ENCODE measurements around the gene CAPNS1.

Gene CAPNS1

DNA sequence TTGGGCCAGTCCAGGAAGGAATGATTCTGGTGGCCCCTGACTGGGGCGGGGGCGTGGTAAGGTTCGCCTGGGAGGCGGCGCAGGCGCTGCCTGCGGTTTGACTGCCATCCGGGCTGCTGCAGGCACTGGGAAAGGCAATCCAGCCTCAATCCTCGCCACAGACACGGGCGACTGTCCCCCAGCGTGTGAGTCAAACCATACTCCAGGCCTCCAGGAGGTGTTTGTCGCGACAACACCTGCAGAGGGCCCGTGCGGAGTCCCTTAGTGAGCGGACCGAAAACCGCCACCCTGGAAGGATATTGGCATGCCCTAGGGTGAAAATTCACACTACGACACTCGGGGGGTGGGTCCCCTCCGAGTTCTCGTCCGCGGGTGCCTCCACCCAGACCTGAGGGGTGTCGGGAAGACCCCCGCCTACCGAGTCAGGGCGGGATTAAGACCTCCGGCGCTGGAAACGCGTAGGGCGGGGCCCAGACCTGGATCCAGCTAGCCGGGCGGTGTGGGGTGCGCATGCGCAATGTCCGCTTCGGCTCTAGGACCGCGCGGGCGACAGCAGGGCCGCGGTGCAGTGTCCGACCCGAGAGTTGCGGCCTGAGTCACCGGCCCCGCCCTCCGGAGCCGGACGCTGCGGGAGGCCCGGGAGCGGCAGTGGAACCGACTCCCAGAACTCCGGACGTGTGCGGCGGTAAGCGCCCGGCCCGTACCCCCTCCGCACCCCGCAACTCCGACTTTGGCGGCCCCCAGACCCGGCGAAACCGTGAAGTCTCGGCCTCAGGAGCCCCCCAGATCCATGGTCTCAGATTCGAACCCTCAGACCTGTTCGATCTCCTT, at the start of gene CAPNS1:
Gene CAPNS1 (plus strand): TSS at position 594 of the 831 bp plus-strand sequence. CDS start 946 bp downstream, outside the sequence.
- peak; percentile 86 for DNase-seq (ENCODE audit: low read depth)

DNA sequence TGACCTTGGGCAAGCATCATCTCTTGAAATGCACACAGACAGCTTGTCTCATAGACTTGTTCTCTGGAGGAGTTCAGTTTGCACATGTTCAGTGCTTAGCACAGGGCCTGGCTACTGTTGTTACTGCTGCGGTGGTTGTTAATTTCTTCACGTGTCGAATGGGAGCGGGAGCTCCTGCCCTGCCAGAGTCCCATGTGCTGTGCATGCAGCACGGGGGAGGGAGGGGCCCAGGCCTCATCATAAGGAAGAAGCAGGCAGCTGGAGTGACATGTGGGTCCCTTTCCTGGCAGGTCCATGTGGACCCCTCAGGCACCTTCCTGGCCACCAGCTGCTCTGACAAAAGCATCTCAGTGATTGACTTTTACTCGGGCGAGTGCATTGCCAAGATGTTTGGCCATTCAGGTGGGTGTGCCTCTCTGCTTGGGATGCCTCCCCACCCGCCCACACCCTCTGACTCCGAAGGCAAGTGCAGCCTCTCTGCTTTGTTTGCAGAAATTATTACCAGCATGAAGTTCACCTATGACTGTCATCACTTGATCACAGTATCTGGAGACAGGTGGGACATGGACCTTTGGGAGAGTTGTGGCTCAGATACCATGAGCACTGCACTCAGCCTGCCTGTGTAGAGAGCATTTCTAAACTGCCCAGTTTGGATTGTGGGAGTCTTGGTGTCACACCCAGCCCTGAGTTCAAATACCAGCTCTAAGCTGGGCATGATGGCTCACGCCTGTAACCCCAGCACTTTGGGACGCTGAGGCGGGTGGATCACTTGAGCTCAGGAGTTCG, 48.8 kb upstream of the CAPNS1 start:
- DNase-seq (ENCODE audit: low read depth): no peak

DNA sequence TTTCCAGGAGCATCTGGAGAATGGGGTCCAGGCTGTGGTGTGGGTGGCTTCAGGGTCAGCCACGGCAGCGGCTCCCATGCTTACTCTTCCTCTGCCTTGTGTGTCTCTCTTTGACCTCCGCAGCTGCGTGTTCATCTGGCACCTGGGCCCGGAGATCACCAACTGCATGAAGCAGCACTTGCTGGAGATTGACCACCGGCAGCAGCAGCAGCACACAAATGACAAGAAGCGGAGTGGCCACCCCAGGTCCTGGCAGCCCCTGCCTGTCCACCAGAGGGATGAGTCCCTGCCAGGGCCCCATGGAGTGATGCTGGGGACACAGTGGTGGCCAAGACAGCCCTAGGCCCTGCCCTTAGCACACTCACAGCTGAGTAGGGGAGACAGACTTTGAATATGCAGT, 47.3 kb upstream of the CAPNS1 start:
- no peak for DNase-seq (ENCODE audit: low read depth)

DNA sequence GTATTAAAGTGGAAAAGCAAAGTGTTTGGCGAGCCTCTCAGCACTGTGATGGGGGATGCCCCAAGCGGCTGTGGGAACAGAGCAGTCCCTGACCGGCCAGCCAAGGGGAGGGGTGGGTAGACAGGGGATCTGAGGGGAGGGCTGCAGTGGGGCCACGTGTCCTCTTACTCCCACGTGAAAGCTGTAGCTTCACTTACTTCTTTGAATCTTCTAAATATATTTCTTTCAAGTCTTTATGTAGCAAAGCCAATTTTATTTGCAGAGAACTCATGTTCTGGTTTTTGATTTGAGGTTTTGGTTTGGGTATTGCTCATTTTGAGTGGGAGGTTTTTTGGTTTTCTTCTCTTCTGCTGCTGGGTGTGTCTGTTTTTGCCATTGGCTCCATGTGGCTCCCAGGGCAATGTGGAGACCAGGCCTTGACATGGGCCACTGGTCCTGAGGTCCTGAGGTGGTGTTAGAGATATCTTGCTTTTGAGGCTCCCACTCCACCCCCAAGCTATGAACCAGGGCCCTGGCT, 46.7 kb upstream of the CAPNS1 start:
- no peak for DNase-seq (ENCODE audit: low read depth)

DNA sequence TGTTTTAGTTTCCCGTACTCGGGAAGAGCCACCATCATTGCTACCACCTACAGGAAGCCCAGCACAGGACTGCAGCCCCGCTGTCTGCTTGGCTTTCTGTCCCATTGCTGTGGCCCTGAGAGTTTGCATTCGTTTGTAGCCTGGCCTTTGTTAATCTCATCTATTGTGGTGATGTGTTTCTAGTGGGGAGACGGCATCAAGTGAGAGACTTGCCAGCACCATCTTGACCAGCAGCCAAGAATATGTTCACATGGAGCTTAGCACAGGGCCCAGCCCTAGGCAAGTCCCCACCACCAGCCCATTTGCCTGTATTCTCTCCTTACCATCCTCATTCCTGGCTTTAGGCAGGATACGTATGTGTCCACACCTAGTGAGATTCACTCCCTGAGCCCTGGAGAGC, 46.2 kb upstream of the CAPNS1 start:
- no peak for DNase-seq (ENCODE audit: low read depth)

DNA sequence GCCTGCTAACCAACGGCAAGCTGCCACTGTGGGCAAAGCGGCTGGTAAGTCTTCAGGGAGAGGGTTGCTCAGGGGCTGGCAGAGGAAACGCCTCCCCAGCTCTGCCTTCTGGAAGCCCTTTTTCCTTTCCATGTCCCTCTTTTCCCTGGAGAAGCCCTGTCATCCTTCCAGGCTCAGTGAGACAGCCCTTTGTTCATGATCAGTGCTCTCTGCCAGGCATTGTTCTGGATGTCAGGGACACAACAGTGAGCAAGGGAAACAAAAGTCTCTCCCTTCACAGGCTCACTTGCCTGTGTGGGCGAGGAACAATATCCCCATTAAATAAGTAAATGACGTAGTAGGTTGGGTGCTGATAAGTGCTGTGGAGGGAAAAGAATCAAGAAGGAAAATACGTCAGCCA, 42.8 kb upstream of the CAPNS1 start:
- no peak for DNase-seq (ENCODE audit: low read depth)

DNA sequence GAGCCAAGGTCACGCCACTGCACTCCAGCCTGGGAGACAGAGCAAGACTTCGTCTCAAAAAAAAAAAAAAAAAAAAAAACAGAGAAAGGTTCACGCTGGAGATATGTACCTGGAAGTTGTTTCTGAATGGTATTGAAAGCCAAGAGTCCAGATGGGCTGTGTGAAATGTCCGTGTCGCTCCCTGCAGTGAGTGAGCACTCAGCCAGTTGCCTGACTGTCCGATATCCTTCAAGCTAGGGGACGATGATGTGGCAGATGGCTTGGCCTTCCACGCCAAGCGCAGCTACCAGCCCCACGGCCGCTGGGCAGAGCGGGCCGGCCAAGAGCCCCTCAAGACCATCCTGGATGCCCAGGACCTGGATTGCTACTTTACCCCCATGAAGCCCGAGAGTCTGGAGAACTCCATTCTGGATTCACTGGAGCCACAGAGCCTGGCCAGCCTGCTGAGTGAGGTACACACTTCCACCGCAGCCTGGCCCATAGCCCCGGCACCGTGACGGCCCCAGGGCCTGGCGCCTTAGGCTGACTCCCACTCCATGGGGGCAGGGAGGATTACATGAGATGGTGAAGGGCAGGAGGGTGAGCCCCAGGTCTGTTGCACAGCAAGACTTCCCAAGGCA, 40.6 kb upstream of the CAPNS1 start:
- no peak for DNase-seq (ENCODE audit: low read depth)

DNA sequence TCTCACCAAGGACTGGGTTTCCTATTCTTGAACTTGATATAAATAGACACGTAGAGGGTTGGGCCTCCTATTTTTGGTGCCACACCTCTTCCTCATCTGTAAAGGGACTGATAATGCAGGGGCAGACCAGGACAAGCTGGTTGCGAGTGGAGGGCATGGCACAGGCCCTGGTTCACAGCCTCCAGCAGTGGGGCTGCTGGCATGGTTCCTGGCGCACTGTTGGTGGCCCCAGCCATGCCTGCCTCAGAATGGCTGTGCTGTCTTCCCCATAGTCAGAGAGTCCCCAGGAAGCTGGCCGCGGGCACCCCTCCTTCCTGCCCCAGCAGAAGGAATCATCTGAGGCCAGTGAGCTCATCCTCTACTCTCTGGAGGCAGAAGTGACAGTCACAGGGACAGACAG, 39.4 kb upstream of the CAPNS1 start:
- DNase-seq (ENCODE audit: low read depth): no peak

DNA sequence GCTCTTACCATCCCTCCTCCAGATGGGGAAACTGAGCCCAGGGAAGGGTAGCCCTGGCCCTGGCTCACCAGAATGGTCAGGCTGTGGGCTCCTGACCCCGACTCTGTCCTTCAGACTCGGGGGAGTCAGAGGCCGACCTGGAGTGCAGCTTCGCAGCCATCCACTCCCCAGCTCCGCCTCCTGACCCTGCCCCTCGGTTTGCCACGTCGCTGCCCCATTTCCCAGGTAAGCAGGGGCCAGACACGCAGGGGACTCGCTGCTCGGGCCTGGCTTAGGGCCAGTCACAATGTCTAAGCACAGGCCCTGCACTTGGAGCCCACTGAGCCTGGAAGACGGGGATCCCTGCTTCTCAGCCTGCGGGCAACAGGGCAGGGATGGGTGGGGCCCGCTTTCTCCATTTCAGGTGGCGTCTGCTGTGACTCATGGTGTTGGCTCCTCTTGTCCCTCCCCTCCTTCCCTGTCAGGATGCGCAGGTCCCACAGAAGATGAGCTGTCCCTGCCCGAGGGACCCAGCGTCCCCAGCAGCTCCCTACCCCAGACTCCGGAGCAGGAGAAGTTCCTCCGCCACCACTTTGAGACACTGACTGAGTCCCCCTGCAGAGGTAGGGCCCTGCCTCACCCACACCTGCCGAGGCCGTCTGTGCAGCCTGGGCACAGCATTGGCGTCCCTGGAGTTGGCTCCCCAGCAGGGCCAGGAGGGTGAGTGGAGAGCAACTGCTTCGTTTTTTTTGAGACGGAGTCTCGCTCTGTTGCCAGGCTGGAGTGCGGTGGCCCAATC, 38.1 kb upstream of the CAPNS1 start:
- no peak for DNase-seq (ENCODE audit: low read depth)

DNA sequence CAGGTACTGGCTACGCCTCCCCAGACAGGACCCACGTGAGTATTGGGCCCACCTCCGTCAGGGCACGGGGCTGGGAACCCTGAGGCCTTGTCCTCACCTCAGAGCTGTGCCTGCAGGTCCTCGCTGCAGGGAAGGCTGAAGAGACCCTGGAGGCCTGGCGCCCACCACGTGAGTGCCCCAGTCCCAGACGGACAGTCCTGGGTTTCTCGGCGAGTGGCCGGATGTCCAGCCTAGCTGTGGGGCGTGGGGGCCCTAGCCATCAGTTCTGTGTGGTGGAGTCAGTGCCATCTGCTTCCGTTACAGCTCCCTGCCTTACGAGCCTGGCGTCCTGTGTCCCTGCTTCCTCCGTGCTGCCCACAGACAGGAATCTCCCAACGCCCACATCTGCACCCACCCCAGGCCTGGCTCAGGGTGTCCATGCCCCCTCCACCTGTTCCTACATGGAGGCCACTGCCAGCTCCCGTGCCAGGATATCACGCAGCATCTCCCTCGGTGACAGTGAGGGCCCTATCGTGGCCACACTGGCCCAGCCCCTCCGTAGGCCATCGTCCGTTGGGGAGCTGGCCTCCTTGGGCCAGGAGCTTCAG, 36.7 kb upstream of the CAPNS1 start:
- DNase-seq (ENCODE audit: low read depth): no peak

DNA sequence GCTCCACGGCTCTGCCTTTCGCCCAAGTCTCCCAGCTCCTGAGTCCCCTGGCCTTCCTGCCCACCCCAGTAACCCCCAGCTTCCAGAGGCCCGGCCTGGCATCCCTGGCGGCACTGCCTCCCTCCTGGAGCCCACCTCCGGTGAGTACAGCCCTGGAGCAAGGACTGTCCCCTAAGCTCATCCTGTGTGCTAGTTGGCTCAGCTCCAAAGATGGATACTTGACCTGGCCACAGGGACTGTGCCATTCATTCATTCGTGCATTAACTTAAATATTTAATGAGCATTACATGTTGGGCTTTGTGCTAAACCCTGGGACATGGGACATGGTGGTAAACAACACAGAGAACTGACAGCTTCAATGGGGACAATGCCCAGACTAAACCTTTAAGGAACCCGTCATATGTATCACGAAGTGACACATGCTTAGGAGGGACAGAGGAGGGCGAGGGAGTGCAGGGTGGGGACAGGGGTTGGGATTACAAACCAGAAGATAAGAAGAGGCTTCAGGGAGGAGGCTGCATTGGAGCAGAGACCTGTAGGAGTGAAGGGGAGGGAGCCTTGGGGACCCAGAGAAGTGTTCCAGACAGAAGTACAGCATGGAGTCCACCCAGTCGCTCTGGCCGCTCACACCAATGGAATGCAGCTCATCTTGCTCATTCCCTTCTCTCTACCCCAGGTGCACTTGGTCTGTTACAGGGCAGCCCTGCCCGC, 35.9 kb upstream of the CAPNS1 start:
- DNase-seq (ENCODE audit: low read depth): no peak

DNA sequence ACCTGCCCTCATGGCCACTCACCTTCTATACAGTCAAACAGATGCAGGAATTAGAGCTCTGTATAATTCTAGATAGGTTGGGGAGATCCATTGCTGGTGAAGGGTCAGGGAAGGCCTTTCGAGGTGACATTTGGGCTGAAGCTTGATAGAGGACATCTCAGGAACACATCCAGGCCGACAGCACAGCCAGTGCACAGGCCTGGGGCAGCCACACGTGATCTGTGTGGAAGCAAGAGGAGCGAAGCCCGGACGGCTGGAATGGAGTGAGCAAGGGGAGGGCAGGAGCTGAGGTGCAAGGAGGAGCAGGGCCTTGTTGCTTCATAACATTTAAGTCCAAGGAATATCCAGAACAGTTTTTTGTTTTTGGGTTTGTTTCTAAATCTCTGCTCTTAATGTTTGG, 33.4 kb upstream of the CAPNS1 start:
- DNase-seq (ENCODE audit: low read depth): no peak

DNA sequence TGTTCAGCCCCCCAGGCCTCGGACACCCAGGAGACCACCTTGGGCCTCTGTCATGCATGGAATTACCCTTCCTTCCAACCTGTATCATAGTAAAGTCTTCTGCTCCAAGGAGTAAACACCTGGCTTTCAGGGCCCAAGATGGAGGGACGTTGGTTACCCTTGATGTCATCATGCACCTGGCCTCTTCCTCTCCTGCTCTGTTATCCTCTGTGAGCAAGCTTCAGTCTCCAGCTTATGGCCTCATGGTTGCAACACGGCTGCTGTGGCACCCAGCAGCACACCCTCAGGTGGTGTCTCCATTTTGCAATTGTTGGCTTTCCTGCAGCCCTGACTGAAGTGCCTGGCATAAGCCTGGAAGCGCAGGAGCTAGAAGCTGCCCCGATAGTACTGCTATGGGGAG, 32.9 kb upstream of the CAPNS1 start:
- no peak for DNase-seq (ENCODE audit: low read depth)

DNA sequence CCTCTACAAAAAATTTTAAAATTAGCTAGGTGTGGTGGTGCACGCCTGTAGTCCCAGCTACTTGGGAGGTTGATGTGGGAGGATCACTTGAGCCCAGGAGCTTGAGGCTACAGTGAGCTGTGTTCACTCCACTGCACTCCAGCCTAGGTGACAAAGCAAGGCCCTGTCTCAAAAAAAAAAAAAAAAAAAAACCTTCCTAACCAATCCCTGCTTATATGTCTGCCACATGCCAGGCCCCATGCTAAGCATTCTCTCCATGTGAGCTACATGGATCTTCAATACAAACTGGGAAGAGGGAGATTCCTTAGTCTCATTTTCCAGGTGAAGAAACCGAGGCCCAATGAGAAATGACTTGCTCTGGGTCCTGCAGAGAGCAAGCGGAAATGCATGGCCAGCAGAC, 31.2 kb upstream of the CAPNS1 start:
- DNase-seq (ENCODE audit: low read depth): no peak

DNA sequence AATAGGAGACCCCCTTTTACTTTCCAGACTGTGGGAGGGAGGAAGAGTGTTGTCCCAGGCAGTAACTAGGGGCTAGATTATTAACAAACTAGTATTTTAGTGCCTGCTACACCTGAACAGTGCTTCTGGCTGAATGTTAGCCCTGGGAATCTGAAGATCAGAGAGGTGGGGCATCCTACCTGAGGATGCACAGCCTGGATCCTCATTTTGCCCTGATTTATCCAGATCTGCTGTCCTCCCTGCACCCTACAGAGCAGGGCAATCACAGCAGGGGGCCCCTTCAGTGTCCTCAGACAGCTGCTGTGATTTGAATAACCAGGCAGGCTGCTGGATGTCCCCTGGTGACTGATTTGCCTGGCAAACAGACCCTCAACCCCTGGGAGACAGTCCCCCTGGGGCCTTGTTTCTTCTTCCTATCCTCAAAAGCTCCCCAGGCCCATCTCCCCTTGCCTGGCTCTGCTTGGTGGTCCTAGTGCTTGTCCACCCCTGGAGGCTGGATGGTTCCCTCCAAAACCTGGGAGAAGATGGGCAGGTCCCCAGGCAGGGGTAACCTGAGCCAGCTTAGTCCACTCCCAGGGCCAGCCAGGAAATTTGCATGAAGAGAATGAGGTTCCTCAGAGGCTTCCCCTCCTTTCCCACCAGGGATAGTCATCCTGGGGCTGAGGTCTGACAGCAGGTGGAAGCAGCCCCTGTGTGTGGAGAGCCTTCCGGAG, 29.2 kb upstream of the CAPNS1 start, which contains the start of gene OVOL3:
Gene OVOL3 (plus strand): TSS at position 657 of the 713 bp plus-strand sequence. CDS start 60 bp downstream, outside the sequence.
- no peak for DNase-seq (ENCODE audit: low read depth)

DNA sequence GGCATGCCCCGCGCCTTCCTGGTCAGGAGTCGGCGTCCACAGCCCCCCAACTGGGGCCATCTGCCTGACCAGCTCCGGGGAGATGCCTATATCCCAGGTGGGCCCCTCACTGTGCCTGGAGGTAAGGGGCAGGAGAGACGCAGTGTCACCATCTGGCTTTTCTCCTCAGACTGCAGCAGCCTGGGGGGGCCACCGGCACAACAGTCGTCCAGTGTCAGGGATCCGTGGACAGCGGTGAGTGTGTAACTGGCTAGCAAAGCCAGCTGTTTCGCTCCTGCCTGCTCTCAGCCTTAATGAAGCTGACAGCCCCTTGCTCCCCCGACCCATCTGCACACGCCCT, 28.7 kb upstream of the CAPNS1 start:
- no peak for DNase-seq (ENCODE audit: low read depth)

DNA sequence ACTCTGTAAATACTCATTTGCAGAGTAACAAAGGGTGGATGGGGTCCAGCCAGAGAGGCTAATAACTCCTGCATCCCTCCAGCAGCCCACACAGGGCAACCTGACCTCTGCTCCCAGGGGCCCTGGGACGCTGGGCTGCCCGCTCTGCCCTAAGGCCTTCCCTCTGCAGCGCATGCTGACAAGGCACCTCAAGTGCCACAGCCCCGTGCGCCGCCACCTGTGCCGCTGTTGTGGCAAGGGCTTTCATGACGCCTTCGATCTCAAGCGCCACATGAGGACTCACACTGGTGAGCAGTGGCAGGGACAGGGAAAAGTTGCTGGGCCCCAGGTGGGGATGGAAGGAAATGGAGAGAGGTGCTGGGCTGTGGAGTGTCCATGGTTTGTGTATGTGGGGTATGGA, 27.2 kb upstream of the CAPNS1 start:
- no peak for DNase-seq (ENCODE audit: low read depth)

DNA sequence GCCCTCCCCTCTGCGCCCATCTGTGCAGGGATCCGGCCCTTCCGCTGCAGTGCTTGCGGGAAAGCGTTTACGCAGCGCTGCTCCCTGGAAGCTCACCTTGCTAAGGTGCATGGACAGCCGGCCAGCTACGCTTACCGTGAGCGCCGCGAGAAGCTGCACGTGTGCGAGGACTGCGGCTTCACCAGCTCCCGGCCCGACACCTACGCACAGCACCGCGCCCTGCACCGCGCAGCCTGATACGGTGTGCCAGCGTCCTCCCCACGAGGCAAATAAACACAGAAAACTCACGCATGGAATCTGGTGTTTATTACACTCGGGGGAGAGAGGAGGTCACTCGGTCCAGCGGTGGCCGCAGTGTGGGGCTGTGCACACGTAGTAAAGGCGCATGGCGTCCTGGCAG, 26.4 kb upstream of the CAPNS1 start:
- DNase-seq (ENCODE audit: low read depth): no peak

DNA sequence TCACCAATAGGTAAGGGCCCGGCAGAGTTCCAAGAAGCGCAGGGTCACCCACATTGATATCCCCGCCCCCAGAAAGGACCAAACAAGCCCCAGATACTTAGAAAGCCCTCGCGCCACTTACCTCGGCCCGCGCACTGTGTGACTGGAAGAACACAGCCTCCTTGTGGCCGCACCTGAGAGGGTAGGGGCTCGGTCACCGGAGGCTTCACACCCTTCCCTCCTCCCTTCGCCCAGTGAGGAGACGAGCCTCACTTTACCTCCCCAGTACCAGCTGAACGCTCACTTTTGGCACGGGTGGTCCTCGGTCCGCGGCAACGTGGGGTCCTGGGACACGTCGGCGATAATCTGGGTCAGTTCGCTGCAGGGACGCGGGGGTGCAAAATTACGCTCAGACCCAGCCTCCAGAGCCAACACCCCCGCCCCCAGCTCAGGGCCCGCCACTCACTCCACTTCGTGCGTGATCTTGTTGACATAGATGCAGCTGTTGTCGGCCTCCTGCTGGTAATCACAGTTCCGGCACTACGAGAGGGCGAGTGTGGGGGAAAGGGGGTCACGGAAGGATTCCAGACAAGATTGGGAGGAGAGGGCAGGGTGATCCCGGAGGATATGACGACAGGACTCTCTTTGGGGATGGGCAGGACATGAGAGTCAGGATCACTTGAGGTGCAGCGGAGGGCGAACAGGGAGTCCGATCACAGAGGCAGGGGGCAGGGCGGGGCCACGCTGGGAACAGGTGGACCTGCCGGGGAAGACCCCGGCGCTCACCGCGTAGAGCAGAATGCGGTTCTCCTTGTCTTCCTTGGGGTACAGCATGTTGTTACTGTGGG, 25.8 kb upstream of the CAPNS1 start:
- no peak for DNase-seq (ENCODE audit: low read depth)

All from stimulated activated CD8-positive, alpha-beta memory T cell treated with anti-CD3 and anti-CD28 coated beads, Interleukin-12 subunit alpha, Interleukin-12 subunit beta, amount 100 ng/mL, for 4 hours (primary cell).